ENCODE results near the gene DENND2A. TPM values are rescaled to one million over a fixed set of nuclear protein-coding genes. Genes with fewer than 3 reads are reported as not detected.

The DENND2A gene
- total RNA-seq, 1 experiment from 2014 or later: 7.3 TPM

DNA sequence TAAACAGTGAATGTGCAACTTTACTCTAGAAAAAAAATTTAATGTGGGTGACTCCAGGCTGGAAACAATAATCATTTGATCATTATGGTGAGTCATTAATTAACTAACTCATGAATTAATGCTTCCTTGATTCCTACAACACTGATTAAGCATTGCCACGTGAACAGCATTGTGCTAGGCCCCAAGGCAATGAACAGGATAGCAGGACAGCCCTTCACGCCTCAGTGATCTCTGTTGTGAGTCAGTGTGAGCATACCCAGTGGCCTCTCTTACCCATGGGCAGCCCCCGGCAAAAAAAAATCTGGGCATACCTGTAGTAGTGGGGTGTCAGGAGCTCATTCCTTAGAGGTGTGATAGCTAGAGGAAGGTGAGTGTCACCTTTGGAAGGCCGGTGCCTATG is 76.0 kb downstream of the DENND2A start:
- Histone ChIP-seq H4K5ac (ENCODE audit: insufficient read length, low read depth, low read length) (no peak overlapping the region), H4K20me1 (ENCODE audit: control insufficient read depth, insufficient read depth, insufficient read length) (no peaks in the 10 kb centered on the region), H2AFZ (ENCODE audit: low read length) (no peak overlapping the region), H3K27ac (ENCODE audit: insufficient read length, low read depth, low read length) (no peak overlapping the region), H3K14ac (ENCODE audit: insufficient read depth, low read length) (no peak overlapping the region), H3K9me3 (ENCODE audit: control insufficient read depth, low read depth, low read length) (no peaks in the 10 kb centered on the region), H2BK15ac (ENCODE audit: low read depth, low read length) (no peak overlapping the region), H4K8ac (replicated peaks; ENCODE audit: insufficient read length, low read depth, low read length) (no peak overlapping the region), H2AK5ac (ENCODE audit: insufficient read length, low read length) (no peak overlapping the region), H3K79me1 (ENCODE audit: insufficient read depth, low read depth, low read length, poor library complexity, severe bottlenecking) (no peaks in the 10 kb centered on the region), H3K4ac (ENCODE audit: low read depth, low read length) (no peak overlapping the region; the same call in 1 of the 2 replicates), H2BK12ac (ENCODE audit: insufficient read length, low read depth, low read length) (no peak overlapping the region), H3K23ac (ENCODE audit: insufficient read length, low read depth, low read length) (no peak overlapping the region), H3K18ac (ENCODE audit: insufficient read length, low read depth, low read length) (no peak overlapping the region), H2BK5ac (ENCODE audit: insufficient read length, low read length) (no peak overlapping the region), H3K23me2 (ENCODE audit: insufficient read length, low read depth, low read length, poor library complexity, severe bottlenecking) (no peaks in the 10 kb centered on the region), H3K27me3 (ENCODE audit: insufficient read depth, low read length) (no peaks in the 10 kb centered on the region), H4K91ac (ENCODE audit: insufficient read length, low read depth, low read length) (no peak overlapping the region), H3T11ph (ENCODE audit: low read length) (no peak overlapping the region), H3K9ac (ENCODE audit: extremely low read depth, insufficient read length, low read length) (no peak overlapping the region), H3K56ac (ENCODE audit: insufficient read length, low read depth, low read length) (no peak overlapping the region), H3K4me1 (ENCODE audit: insufficient read depth, low read length) (peaks cover 3% of the 10 kb centered on the region; the same call in 1 of the 2 replicates), H2BK20ac (ENCODE audit: low read depth, low read length, poor library complexity, severe bottlenecking) (no peak overlapping the region), H3K79me2 (ENCODE audit: insufficient read depth, low read length) (no peaks in the 10 kb centered on the region), H2BK120ac (ENCODE audit: low read depth, low read length, poor library complexity, severe bottlenecking) (no peak overlapping the region), H3K4me2 (ENCODE audit: insufficient read depth, insufficient read length, low read length) (no peak overlapping the region)
- peak overlapping the region in 1 of 3 experiments; percentile 19; a peak in 2 of 7 replicates for H3K27ac Mint-ChIP-seq
- no CpG with 5 or more reads among the region's 4 CpGs for WGBS (ENCODE audit: extremely low coverage, insufficient read length, low lambda C conversion rate)
- DNase-seq: no peak
- H3K4me3 Mint-ChIP-seq: no peak overlapping the region
- TF ChIP-seq, protein P1, sequence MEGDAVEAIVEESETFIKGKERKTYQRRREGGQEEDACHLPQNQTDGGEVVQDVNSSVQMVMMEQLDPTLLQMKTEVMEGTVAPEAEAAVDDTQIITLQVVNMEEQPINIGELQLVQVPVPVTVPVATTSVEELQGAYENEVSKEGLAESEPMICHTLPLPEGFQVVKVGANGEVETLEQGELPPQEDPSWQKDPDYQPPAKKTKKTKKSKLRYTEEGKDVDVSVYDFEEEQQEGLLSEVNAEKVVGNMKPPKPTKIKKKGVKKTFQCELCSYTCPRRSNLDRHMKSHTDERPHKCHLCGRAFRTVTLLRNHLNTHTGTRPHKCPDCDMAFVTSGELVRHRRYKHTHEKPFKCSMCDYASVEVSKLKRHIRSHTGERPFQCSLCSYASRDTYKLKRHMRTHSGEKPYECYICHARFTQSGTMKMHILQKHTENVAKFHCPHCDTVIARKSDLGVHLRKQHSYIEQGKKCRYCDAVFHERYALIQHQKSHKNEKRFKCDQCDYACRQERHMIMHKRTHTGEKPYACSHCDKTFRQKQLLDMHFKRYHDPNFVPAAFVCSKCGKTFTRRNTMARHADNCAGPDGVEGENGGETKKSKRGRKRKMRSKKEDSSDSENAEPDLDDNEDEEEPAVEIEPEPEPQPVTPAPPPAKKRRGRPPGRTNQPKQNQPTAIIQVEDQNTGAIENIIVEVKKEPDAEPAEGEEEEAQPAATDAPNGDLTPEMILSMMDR (conservative IDR thresholded peaks at IDR 0.05): no peak
- H3K4me1 Mint-ChIP-seq: peaks cover 13 to 14% of the 10 kb centered on the region in 2 experiments
- H3K9me3 Mint-ChIP-seq: no peaks in the 10 kb centered on the region; a peak in 1 of 5 replicates
- H3K27me3 Mint-ChIP-seq (ENCODE audit: low read depth): no peaks in the 10 kb centered on the region
- H3K36me3 Mint-ChIP-seq (ENCODE audit: insufficient read depth in 1 of 3, low read depth in 3 of 3): peaks cover 0 to 3% (median 0%) of the 10 kb centered on the region in 3 experiments; a peak in 2 of 7 replicates
